MM.1S (cell line): ENCODE data around the gene HECW1.

Source experiments
- CTCF ChIP-seq: fragments of 300-600 bp; sonication (generic); IDR thresholded peaks from 2 replicates; pipeline ENCODE4 v1.5.1; 2016; ENCODE audit warnings: antibody characterized with exemption, low read length, mixed read lengths
- EZH2 ChIP-seq: fragments of 300-600 bp; sonication (generic); optimal IDR thresholded peaks from 2 replicates; pipeline ENCODE3; 2017; ENCODE audit warnings: low read depth, mild to moderate bottlenecking, antibody characterized with exemption, low read length, mixed read lengths
- EZH2phosphoT487 ChIP-seq: fragments of 300-600 bp; sonication (generic); IDR thresholded peaks from 2 replicates; pipeline ENCODE4 v1.6.1; 2018; ENCODE audit warnings: antibody characterized with exemption, low read length

- TF ChIP-seq CTCF: no peak
- TF ChIP-seq EZH2: no peak
- TF ChIP-seq EZH2phosphoT487: no peak
Measured at GRCh38 chr7:43585562-43585961, 473.1 kb downstream of the HECW1 start.
